Nephron progenitor cell (in vitro differentiated cells): Measurements from ENCODE around the gene SLC7A6OS.

Source experiments
- DNase-seq: peaks from one replicate; pipeline ENCODE4 v3.0.0; 2021
- H3K27ac Mint-ChIP-seq: 2 replicates; pipeline ENCODE4 v1.8.0; 2021; ENCODE audit warnings: mild to moderate bottlenecking, moderate library complexity, mixed read lengths
- H3K27me3 Mint-ChIP-seq: 2 replicates; pipeline ENCODE4 v1.8.0; 2021; ENCODE audit warnings: mild to moderate bottlenecking, low read depth, mixed read lengths; ENCODE audit not compliant: poor library complexity
- H3K36me3 Mint-ChIP-seq: 2 replicates; pipeline ENCODE4 v1.8.0; 2021; ENCODE audit warnings: low read depth, mixed read lengths
- H3K4me1 Mint-ChIP-seq: 2 replicates; pipeline ENCODE4 v1.8.0; 2021; ENCODE audit warnings: mixed read lengths
- H3K4me3 Mint-ChIP-seq: 2 replicates; pipeline ENCODE4 v1.8.0; 2021; ENCODE audit warnings: mild to moderate bottlenecking, moderate library complexity, mixed read lengths
- H3K9me3 Mint-ChIP-seq: 2 replicates; pipeline ENCODE4 v1.8.0; 2021; ENCODE audit warnings: mild to moderate bottlenecking, moderate library complexity, mixed read lengths
- CTCF ChIP-seq: fragments of 200-600 bp; sonication (generic); IDR thresholded peaks from 2 replicates; pipeline ENCODE4 v1.5.0; 2021; ENCODE audit warnings: antibody characterized with exemption

The SLC7A6OS gene

GRCh38 chr16:68273459-68273858 lies 37.3 kb downstream of the SLC7A6OS start:
- Mint-ChIP-seq H3K27ac (peak overlapping the region; percentile 46), H3K4me1 (peaks cover 26% of the 10 kb centered on the region), H3K27me3 (no peaks in the 10 kb centered on the region), H3K9me3 (no peaks in the 10 kb centered on the region), H3K36me3 (peaks cover 20% of the 10 kb centered on the region), H3K4me3 (no peak overlapping the region)
- no peak for DNase-seq
- no peak for TF ChIP-seq CTCF

GRCh38 chr16:68272507-68273209 lies 38.1 kb downstream of the SLC7A6OS start:
- peaks cover 15% of the 10 kb centered on the region for H3K36me3 Mint-ChIP-seq
- no peaks in the 10 kb centered on the region for H3K9me3 Mint-ChIP-seq
- no peak overlapping the region for H3K27ac Mint-ChIP-seq
- DNase-seq = no peak
- no peak overlapping the region for H3K4me3 Mint-ChIP-seq
- no peak for TF ChIP-seq CTCF
- no peaks in the 10 kb centered on the region for H3K27me3 Mint-ChIP-seq
- peaks cover 34% of the 10 kb centered on the region for H3K4me1 Mint-ChIP-seq

- no peak overlapping the region for H3K27ac Mint-ChIP-seq
- no peak overlapping the region for H3K4me3 Mint-ChIP-seq
- H3K9me3 Mint-ChIP-seq = no peaks in the 10 kb centered on the region
- no peak for TF ChIP-seq CTCF
- H3K36me3 Mint-ChIP-seq = peaks cover 5% of the 10 kb centered on the region
- DNase-seq = no peak
- peaks cover 46% of the 10 kb centered on the region for H3K4me1 Mint-ChIP-seq
- no peaks in the 10 kb centered on the region for H3K27me3 Mint-ChIP-seq
These were observed 40.4 kb downstream of the SLC7A6OS start for GRCh38 chr16:68270353-68270752.

GRCh38 chr16:68269793-68270192 lies 41.0 kb downstream of the SLC7A6OS start:
- Mint-ChIP-seq H3K4me1 (peaks cover 52% of the 10 kb centered on the region), H3K27ac (no peak overlapping the region), H3K9me3 (no peaks in the 10 kb centered on the region), H3K27me3 (no peaks in the 10 kb centered on the region), H3K4me3 (no peak overlapping the region), H3K36me3 (peaks cover 5% of the 10 kb centered on the region)
- no peak for TF ChIP-seq CTCF
- DNase-seq = no peak

GRCh38 chr16:68267612-68268405 lies 42.9 kb downstream of the SLC7A6OS start:
- Mint-ChIP-seq H3K4me3 (peak overlapping the region; percentile 66), H3K27me3 (no peaks in the 10 kb centered on the region), H3K4me1 (peaks cover 67% of the 10 kb centered on the region), H3K36me3 (no peaks in the 10 kb centered on the region), H3K9me3 (no peaks in the 10 kb centered on the region), H3K27ac (peak overlapping the region; percentile 12)
- no peak for DNase-seq
- TF ChIP-seq CTCF = no peak
